Psoas muscle (tissue), 8 donors: ENCODE data around the gene ABCG1. TPM values are rescaled to one million over a fixed set of nuclear protein-coding genes. Genes with fewer than 3 reads are reported as not detected.

Source experiments
- ATAC-seq, 4 donors: fragments of 200-7000 bp; cut with Tn5 transposase; one replicate each; pipeline ENCODE4 v1.9.1; 2020; ENCODE audit warnings: moderate library complexity in 3 of 4, mild to moderate bottlenecking in 2 of 4
- DNase-seq, 2 donors: peaks; one replicate each; pipeline ENCODE4 v3.0.0-alpha.2; 2020
- H3K27ac ChIP-seq: fragments of 200-600 bp; one replicate; pipeline ENCODE4 v1.8.0; 2022
- H3K27me3 ChIP-seq, 3 donors: fragments of 200-600 bp in 1 of 3; one replicate each; pipeline versions ENCODE4 v1.6.1 to v1.8.0; 2013 to 2022; ENCODE audit warnings: low read length in 2 of 3, mild to moderate bottlenecking in 2 of 3, moderate library complexity in 1 of 3; ENCODE audit not compliant: insufficient read depth in 3 of 3
- H3K36me3 ChIP-seq, 2 donors: fragments of 200-600 bp in 1 of 2; one replicate each; pipeline versions ENCODE4 v1.6.1 to v1.8.0; 2013 to 2022; ENCODE audit warnings: low read depth in 1 of 2, mild to moderate bottlenecking in 1 of 2, moderate library complexity in 1 of 2; ENCODE audit not compliant: insufficient read depth in 1 of 2
- H3K4me1 ChIP-seq: fragments of 200-600 bp; one replicate; pipeline ENCODE4 v1.8.0; 2022
- H3K4me3 ChIP-seq: fragments of 200-600 bp; one replicate; pipeline ENCODE4 v1.8.0; 2022; ENCODE audit warnings: mild to moderate bottlenecking
- H3K9me3 ChIP-seq: fragments of 200-600 bp; one replicate; pipeline ENCODE4 v1.8.0; 2022
- WGBS, 3 donors: extraction: QIAGEN DNeasy Blood & Tissue Kit; methylation state at CpG; one replicate each; pipeline versions ENCODE4 v1.1.6 to v1.1.7; 2013; 5-methylcytosine and 5-hydroxymethylcytosine counted together
- intact Hi-C, 2 donors: fragments of 100-400 bp; cut with DNase I; formaldehyde crosslinking; loops; one replicate each; pipeline versions ENCODE4 v1.11.0 to v1.14.2; 2022
- polyA plus RNA-seq, 3 donors: library from polyadenylated mRNA; stranded (reverse); fragments of 200-250 nt; gene quantifications; one replicate each; pipeline ENCODE4 v1.2.3, GENCODE V29; 2013
- total RNA-seq, 4 donors: library from RNA; stranded (reverse); fragmentation: NEBNext Ultra II Directional in 2 of 4; extraction: Animal tissue kit (Norgen Biotek cat#: 25700) in 2 of 4; gene quantifications; one replicate each; pipeline versions ENCODE4 v1.2.1 to v1.2.4, GENCODE V29; 2021 to 2023
- TF ChIP-seq, protein P1 (sequence below): fragments of 200-600 bp; IDR thresholded peaks from one replicate; pipeline ENCODE4 v1.8.0; 2022; ENCODE audit warnings: antibody characterized with exemption
- donor health status: healthy with polysubstance abuse.
- donor health status: DM: no; HTN: no; CAD: no; lungs with moderate emphysema.
- donor health status: Bipolar disorder and iron deficiency.
- donor health status: healthy.
- donor health status: DM: yes; HTN: yes; CAD: no.
- donor health status: DM: no; HTN: no; CAD: no.
- donor health status: DM: no; HTN: no; CAD: no.
- donor health status: DM: yes; HTN: yes; CAD: no.

ABCG1 gene
- total and polyA plus RNA-seq, 7 donors: 2.9 to 35.8 (median 4.4) TPM

DNA sequence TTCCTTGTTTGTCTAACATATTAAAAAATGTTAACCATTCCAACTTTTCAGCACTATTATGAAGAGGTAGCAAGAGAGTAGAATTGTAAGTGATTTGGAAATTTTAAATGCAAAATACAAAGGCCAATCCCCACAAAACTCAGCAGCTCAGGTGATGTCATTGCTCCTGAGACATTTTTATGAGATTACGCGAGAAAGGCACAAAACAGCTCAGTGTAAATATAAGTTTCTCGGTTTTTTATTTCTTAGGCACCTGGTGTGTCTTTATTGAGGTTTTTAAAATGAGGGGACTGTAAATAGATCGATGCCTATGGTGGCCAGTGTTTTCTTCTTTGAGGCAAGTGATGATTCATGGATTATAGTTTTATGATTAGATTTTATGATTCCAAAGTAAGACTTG, 6.1 kb downstream of the ABCG1 start:
- Histone ChIP-seq H3K4me1 (peaks cover 44% of the 10 kb centered on the region), H3K27me3 (peaks cover 0 to 2% (median 0%) of the 10 kb centered on the region in 3 donors), H3K27ac (no peak overlapping the region), H3K4me3 (no peak overlapping the region), H3K9me3 (no peaks in the 10 kb centered on the region), H3K36me3 (peaks cover 0 to 13% of the 10 kb centered on the region in 2 donors)
- DNase-seq: no peak
- no peak for ATAC-seq
- intact Hi-C loops: no loop called here
- 85 to 88% (median 86%) methylated on average over 4 of the region's 4 CpGs for WGBS, 3 donors
- TF ChIP-seq, protein P1, sequence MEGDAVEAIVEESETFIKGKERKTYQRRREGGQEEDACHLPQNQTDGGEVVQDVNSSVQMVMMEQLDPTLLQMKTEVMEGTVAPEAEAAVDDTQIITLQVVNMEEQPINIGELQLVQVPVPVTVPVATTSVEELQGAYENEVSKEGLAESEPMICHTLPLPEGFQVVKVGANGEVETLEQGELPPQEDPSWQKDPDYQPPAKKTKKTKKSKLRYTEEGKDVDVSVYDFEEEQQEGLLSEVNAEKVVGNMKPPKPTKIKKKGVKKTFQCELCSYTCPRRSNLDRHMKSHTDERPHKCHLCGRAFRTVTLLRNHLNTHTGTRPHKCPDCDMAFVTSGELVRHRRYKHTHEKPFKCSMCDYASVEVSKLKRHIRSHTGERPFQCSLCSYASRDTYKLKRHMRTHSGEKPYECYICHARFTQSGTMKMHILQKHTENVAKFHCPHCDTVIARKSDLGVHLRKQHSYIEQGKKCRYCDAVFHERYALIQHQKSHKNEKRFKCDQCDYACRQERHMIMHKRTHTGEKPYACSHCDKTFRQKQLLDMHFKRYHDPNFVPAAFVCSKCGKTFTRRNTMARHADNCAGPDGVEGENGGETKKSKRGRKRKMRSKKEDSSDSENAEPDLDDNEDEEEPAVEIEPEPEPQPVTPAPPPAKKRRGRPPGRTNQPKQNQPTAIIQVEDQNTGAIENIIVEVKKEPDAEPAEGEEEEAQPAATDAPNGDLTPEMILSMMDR: no peak

DNA sequence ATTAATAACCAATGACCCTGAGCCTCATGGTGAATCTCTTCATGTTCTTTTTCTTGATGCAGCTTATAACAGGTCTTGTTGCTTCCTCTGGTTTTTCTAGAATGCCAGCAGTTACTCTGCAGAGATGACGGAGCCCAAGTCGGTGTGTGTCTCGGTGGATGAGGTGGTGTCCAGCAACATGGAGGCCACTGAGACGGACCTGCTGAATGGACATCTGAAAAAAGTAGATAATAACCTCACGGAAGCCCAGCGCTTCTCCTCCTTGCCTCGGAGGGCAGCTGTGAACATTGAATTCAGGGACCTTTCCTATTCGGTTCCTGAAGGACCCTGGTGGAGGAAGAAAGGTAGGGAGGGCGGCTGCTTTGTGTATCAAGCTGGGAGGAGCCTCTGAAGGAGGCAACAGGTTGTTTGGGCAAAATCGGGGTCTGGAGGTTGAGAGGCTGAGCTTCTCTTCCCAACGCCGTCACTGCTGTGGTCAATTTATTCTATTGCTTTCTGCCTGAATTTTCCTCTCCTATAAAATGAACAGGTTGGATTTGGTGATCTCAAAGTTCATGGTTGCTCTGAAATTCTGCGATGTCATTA, 6.7 kb downstream of the ABCG1 start:
- H3K27me3 ChIP-seq: peaks cover 0 to 2% (median 0%) of the 10 kb centered on the region in 3 donors
- DNase-seq: no peak
- peaks cover 0 to 13% of the 10 kb centered on the region in 2 donors for H3K36me3 ChIP-seq
- peaks cover 50% of the 10 kb centered on the region for H3K4me1 ChIP-seq
- no peak overlapping the region for H3K4me3 ChIP-seq
- H3K27ac ChIP-seq: peak overlapping the region; percentile 96
- intact Hi-C loops: no loop called here
- TF ChIP-seq, protein P1: no peak
- 92 to 94% (median 94%) methylated on average over 13 of the region's 13 CpGs for WGBS, 3 donors
- H3K9me3 ChIP-seq: no peaks in the 10 kb centered on the region
- ATAC-seq: no peak

DNA sequence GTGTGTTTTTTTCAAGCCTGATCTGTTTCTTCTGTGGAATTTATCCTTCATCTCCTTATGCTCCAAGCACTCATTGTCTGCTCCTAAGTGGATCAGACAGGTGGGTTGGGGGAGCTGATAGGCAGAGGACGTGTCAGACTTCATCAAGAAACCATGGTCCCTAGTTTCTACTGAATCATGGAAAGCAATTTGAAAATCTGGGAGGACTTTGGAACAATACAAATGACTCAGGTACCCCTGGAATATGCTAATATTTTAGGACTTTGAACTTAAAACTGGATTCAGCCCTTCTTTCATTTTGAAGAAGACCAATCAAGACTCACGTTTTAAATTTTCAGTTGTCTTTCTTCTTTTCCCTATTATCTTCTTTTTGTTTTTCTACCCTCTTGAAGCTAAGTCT, 7.7 kb downstream of the ABCG1 start:
- intact Hi-C loops: no loop called here

DNA sequence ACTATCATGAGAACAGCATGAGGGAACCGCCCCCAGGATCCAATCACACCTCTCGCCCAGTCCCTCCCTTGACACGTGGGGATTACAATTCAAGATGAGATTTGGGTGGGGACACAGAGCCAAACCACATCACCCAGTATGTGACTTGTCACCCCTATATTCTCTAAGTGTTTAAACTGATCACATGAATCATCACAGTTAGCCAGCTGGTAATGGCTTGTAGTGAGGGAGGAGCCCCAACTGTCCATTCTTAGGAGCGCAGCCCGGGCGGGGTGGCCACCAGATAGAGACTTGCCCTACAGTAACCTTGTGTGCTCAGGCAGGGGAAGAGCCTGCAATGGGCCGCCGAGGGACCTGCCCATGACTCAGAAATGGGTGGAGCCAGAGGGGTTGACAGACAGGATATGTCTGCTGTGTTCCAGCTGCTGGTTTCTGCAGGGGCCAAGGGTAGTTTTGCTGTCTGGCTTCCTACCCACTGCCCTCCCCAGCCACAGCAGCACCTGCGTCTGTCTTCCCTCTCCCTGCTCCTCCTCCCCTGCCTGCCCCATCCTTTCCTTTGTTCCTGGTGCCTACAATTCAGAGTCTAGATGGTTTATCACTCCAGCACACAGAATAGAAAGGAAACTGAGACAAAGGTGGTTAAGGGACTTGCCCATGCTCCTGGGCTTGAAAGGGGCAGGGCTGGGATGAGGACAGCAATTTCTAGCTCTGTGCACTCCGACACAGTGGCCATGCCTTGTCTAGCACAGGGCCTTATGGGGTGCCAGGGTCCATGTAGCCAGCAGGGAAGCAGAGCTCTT, 9.2 kb downstream of the ABCG1 start:
- DNase-seq (peak; percentile 93 to 97), ATAC-seq (peak; percentile 93 to 96 (median 96))
- no peaks in the 10 kb centered on the region for H3K9me3 ChIP-seq
- H3K4me3 ChIP-seq: no peak overlapping the region
- peaks cover 60% of the 10 kb centered on the region for H3K4me1 ChIP-seq
- TF ChIP-seq, protein P1: no peak
- 23 to 28% (median 27%) methylated on average over 10 of the region's 10 CpGs for WGBS, 3 donors
- H3K27me3 ChIP-seq: no peaks in the 10 kb centered on the region
- intact Hi-C loops: no loop called here
- H3K36me3 ChIP-seq: peaks cover 0 to 13% of the 10 kb centered on the region in 2 donors
- peak overlapping the region; percentile 96 for H3K27ac ChIP-seq

More for the DNA sequence above, 7.7 kb downstream of the ABCG1 start:
- peaks cover 0 to 13% of the 10 kb centered on the region in 2 donors for H3K36me3 ChIP-seq
- H3K4me3 ChIP-seq: no peak overlapping the region
- ATAC-seq: no peak
- TF ChIP-seq, protein P1: no peak
- peaks cover 0 to 2% (median 0%) of the 10 kb centered on the region in 3 donors for H3K27me3 ChIP-seq
- WGBS, 3 donors: 89 to 93% (median 90%) methylated on average over 2 of the region's 2 CpGs
- H3K9me3 ChIP-seq: no peaks in the 10 kb centered on the region
- H3K4me1 ChIP-seq: peaks cover 50% of the 10 kb centered on the region
- DNase-seq: no peak
- H3K27ac ChIP-seq: peak overlapping the region; percentile 96
